Kidney (tissue), 14 donors: Measurements from ENCODE around the gene CCM2. TPM values are rescaled to one million over a fixed set of nuclear protein-coding genes. Genes with fewer than 3 reads are reported as not detected.
A peak's percentile ranks its signal among the peaks of the same experiment; 100 is the strongest.

Source experiments
- DNase-seq, 5 donors: peaks; one replicate each; pipeline ENCODE4 v3.0.0-alpha.2; 2013 to 2020
- FAIRE-seq: peaks from 2 replicates; lab custom pipeline; 2012; peaks lifted over from hg19 to GRCh38; lab: Jason Lieb, UNC
- H3K27ac ChIP-seq, 2 donors: one replicate each; pipeline ENCODE4 v1.7.0; 2013; ENCODE audit warnings: low read depth in 2 of 2, low read length in 2 of 2, inconsistent platforms in 1 of 2
- H3K27me3 ChIP-seq: one replicate; pipeline ENCODE4 v1.7.1; 2013; ENCODE audit warnings: low read length, inconsistent platforms; ENCODE audit not compliant: control insufficient read depth, insufficient read depth
- H3K36me3 ChIP-seq, 3 donors: one replicate each; pipeline versions ENCODE4 v1.7.0 to v1.7.1; 2013; ENCODE audit warnings: low read length in 3 of 3, control low read depth in 1 of 3, inconsistent platforms in 1 of 3; ENCODE audit not compliant: insufficient read depth in 3 of 3, control insufficient read depth in 2 of 3
- H3K4me1 ChIP-seq, 3 donors: one replicate each; pipeline versions ENCODE4 v1.7.0 to v1.7.1; 2013; ENCODE audit warnings: low read length in 3 of 3, inconsistent platforms in 1 of 3, low read depth in 1 of 3; ENCODE audit not compliant: control insufficient read depth in 2 of 3, insufficient read depth in 2 of 3
- H3K4me3 ChIP-seq, 3 donors: one replicate each; pipeline versions ENCODE4 v1.7.0 to v1.8.1; 2013; ENCODE audit warnings: low read length in 3 of 3, control low read depth in 1 of 3, inconsistent platforms in 1 of 3
- H3K9ac ChIP-seq, 3 donors: one replicate each; pipeline versions ENCODE4 v1.7.0 to v1.7.1; 2013; ENCODE audit warnings: low read length in 3 of 3, control low read depth in 1 of 3, inconsistent platforms in 1 of 3
- H3K9me3 ChIP-seq, 3 donors: one replicate each; pipeline versions ENCODE4 v1.7.0 to v1.7.1; 2013; ENCODE audit warnings: low read length in 3 of 3, control low read depth in 1 of 3, inconsistent platforms in 1 of 3; ENCODE audit not compliant: control insufficient read depth in 2 of 3, insufficient read depth in 1 of 3
- CTCF ChIP-seq: IDR thresholded peaks from 3 replicates; pipeline ENCODE4 v1.5.1; 2012; ENCODE audit warnings: mild to moderate bottlenecking, moderate library complexity, borderline replicate concordance; ENCODE audit not compliant: insufficient read depth; ENCODE audit errors: extremely low read depth
- intact Hi-C: fragments of 100-400 bp; cut with DNase I; formaldehyde crosslinking; loops from one replicate; pipeline ENCODE4 v1.11.1; 2022
- polyA plus RNA-seq: library from polyadenylated mRNA; stranded (reverse); fragments of 350-450 nt; fragmentation: Illumina TruSeq; extraction: RNeasy Lipid Tissue Mini Kit (QIAGEN cat#74804); gene quantifications from one replicate; pipeline ENCODE4 v1.2.3, GENCODE V29; 2014; ENCODE audit warnings: low read depth, low replicate concordance; ENCODE audit not compliant: insufficient read depth
- total RNA-seq: library from RNA; stranded (reverse); fragmentation: NEBNext Ultra II Directional; extraction: Animal tissue kit (Norgen Biotek cat#: 25700); gene quantifications from one replicate; pipeline ENCODE4 v1.2.1, GENCODE V29; 2021
- donor health status: control.
- donor health status: control.
- donor health status: control.
- donor health status: control.
- donor health status: control.
- donor health status: DM: yes; HTN: yes; CAD: no.
- donor health status: Normal renal cell carcinoma (clear cell type).

CCM2 gene
- total and polyA plus RNA-seq, 2 donors from 2014 or later, result 35.0 to 37.8 TPM

GRCh38 chr7:44979481-44980392 lies 20.3 kb upstream of the CCM2 start:
- H3K4me3 ChIP-seq, result no peak overlapping the region

GRCh38 chr7:44980393-44981034 lies 19.5 kb upstream of the CCM2 start:
- H3K4me1 ChIP-seq, result peaks cover 0 to 11% (median 0%) of the 10 kb centered on the region in 3 donors
- FAIRE-seq, result no peak

More at GRCh38 chr7:44979481-44980392, 20.3 kb upstream of the CCM2 start:
- H3K9ac ChIP-seq, result no peak overlapping the region
- peaks cover 0 to 6% (median 0%) of the 10 kb centered on the region in 3 donors for H3K4me1 ChIP-seq
- H3K9me3 ChIP-seq, result no peaks in the 10 kb centered on the region
- TF ChIP-seq CTCF, result no peak
- intact Hi-C loops, result no loop called here
- H3K27ac ChIP-seq, result peak overlapping the region in 1 of 2 donors; percentile 8
- peak in 1 of 5 donors; percentile 76 for DNase-seq
- no peak for FAIRE-seq
- H3K27me3 ChIP-seq, result no peaks in the 10 kb centered on the region
- H3K36me3 ChIP-seq, result peaks cover 3 to 28% (median 11%) of the 10 kb centered on the region in 3 donors

DNA sequence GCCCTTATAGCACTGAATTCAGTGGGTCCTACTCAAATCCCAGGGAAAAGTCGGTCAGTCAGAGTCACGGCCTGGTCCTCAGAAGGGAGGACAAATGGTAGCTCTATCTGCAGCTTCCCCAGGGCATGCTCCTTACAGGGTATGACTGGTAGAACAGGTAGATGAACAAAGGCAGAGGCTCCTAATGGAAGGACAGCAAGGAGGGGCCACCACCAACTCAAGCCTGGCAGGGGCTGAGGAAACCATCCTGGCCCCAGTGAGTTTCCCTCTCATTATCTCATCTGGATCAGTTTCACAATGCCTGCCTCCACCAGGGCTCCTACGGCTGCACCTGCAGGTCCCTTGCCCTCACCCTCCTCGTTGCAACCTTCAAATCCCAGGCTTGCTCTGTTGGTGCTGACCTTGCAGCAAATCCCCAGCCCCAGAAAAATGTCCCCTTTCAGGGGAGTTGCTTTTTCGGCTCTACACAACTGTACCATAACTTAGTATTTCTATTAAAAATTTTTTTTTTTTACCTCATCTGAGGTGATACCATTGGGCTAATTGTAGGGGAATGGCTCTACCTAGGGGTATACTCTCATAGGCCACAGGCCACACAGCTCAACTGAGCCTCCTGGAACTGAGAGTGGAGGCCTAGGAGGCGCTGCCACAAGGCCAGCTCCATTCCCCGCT lies 18.8 kb upstream of the CCM2 start:
- H3K4me1 ChIP-seq, result peaks cover 0 to 13% (median 3%) of the 10 kb centered on the region in 3 donors
- TF ChIP-seq CTCF, result no peak

More at GRCh38 chr7:44980393-44981034, 19.5 kb upstream of the CCM2 start:
- Histone ChIP-seq H3K9ac (no peak overlapping the region), H3K9me3 (no peaks in the 10 kb centered on the region), H3K4me3 (no peak overlapping the region), H3K36me3 (peaks cover 3 to 32% (median 11%) of the 10 kb centered on the region in 3 donors), H3K27me3 (no peaks in the 10 kb centered on the region), H3K27ac (peak overlapping the region in 1 of 2 donors; percentile 37)
- peak in 1 of 5 donors; percentile 70 for DNase-seq
- intact Hi-C loops, result no loop called here
- TF ChIP-seq CTCF, result no peak

More for the DNA sequence above, 18.8 kb upstream of the CCM2 start:
- DNase-seq (peak in 1 of 5 donors; percentile 58), FAIRE-seq (no peak)
- H3K9me3 ChIP-seq, result no peaks in the 10 kb centered on the region
- no peak overlapping the region for H3K9ac ChIP-seq
- H3K27me3 ChIP-seq, result no peaks in the 10 kb centered on the region
- intact Hi-C loops, result no loop called here
- no peak overlapping the region for H3K27ac ChIP-seq
- peaks cover 3 to 32% (median 11%) of the 10 kb centered on the region in 3 donors for H3K36me3 ChIP-seq
- no peak overlapping the region for H3K4me3 ChIP-seq
